NCI-H2196 treated with DMSO at 0.1 percent for 48 hours (cell line): Measurements from ENCODE around the gene NET1.
"Not testable (repeated sequence)": the region's sequence is repeated elsewhere in the genome, so short reads cannot be mapped to it uniquely, and the experiment has no call there.

Experiments used
- DNase-seq: peaks from one replicate; lab custom pipeline; 2025; ENCODE audit not compliant: unreplicated experiment; lab: John Stamatoyannopoulos, UW

NET1 gene

DNA sequence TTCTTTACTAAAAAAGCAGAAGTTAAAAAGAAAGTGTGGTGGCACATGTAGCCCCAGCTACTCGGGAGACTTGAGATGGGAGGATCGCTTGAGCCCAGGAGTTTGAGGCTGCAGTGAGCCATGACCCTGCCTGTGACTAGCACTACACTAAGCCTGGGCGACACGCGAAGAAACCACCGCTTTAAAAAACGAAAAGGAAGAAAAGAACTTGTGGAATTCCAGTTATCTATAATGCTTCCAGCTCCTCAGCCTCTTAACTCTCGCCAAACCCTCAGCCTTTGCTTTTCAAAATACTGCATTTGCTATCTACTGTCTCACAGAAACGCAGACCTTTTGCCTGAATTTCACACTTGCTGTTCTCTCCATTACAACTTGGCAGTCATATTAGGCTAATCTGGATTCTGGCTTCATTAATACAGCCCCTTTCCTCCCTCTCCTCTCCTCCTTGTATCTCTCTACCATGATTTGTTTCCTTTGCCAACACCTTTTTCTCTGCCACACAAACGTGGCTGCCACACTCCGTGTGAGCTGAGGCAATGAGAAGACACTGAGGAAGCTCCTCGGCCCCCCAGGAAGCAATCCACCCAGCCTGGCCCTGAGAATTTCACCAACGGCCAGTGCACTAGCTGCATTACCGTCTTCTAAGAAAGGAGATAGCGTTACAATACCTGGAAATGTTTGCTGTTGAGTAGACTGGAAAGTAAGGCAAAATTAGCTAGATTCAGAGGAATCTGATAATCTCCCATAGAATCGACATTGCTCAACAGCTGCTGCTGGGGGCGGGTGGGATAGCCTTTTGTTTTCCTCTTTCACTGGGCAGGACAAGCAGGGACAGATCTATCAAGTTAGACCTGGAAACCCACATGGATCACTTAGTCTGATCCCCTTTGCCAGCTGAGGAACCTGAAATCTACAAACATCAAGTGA, 49.8 kb downstream of the NET1 start:
- no peak for DNase-seq

DNA sequence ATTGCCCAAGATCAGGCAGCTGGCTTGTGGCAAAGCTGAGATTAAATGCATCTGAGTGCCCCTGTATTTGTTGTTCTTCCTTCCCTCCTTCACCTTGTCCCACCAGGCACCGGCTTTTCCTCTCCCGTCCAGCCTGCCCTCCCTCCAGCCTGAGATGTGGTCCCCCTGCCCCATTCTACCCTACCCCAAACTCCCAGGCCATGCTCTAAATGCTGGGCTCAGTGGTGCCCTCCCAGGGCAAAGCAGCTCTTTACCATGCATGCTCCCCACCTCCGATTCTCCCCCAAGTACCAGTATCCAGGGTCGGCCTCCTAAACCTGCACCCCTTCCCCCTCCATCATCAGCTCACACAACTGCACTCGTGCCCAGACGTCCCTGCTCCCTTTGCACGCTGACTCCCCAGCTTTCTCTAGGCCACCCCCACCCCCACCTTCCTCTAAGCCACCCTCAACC, 50.5 kb downstream of the NET1 start:
- no peak for DNase-seq

DNA sequence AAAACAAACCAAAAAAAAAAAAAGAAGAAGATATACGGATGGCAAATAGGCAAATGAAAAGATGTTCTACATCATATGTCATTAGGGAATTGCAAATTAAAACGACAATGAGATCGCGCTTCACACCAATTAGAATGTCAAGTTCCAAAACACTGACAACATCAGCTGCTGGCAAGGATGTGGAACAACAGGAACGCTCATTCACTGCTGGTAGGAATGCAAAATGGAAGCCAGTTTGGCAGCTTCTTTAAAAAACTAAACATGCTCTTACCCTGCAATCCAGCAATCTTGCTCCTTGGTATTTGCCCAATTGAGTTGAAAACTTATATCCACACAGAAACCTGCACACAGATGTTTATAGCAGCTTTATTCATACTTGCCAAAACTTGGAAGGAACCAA, 52.2 kb downstream of the NET1 start:
- no peak for DNase-seq

DNA sequence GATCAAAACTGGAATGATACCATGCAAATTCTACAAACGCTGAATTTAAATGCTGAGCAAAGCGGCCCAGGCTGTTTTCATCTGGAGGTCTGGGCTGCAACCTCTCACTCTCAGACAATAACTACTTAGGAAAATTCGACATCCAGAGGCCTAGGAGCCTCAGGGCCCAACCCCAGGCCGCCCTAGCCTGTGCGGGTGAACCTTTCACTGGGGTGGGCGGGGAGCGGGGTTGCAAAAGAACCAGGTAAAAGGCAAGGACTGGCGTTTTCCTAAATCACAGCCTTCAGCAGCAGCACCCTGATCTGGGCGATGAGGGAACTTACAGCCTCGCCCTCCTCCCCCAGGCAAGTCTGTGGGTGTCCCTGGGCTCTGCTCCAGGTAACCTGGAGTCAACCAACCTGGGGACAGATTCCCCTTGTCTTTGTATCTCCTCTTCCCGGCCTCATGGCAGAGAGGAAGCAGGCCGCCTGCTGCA, 53.7 kb downstream of the NET1 start:
- no peak for DNase-seq

DNA sequence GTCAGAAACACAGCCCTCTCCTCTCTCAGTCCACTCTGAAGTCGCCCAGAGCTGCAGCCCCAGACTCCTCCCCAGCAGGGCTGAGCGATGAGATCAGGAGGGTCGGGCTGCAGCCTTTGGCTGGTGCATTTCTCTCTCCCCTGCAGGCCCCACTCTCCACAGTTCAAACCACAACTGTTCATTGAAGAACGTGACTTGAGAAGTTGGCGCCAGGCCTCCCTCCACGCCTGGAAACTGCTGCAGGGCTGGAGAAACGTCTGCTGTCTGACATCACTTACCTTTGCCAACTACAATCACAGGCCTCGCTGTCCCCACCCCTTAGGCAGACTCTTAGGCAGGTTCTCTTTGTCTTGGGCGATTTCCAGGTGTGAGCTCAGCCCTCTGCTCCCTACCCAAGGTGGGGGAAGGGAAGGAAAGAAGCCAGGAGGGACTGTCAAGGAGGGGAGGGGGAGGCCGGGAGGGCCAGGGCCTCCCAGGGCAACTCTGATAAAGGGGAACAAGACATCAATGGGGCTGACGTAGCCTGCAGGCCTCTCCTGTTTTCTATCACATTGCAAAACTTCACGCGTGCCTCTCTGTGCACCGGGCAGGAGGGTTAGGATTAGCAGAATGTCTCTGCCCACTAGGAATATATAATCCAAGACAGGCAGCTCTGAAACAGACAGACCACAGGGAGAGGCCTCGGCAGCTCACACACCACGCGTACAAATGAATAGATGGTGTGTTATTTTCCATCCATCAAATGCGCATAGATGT, 54.3 kb downstream of the NET1 start:
- peak; percentile 80 for DNase-seq

DNA sequence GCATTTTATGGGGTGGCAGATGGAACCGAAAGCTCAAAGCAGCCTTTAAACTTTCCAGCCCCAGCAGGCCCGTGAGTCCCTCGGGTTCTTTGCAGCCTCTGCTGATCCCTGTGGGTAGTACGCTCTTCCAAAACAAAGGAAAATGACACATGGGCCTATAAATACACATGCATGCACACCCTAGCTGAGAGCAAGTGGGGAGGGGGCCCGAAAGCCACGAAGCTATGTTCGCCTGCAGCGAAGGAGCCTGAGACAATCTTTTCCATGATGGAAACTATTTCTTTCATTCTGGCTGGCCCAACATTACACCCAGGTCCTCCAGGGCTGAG, 54.8 kb downstream of the NET1 start:
- DNase-seq, result no peak

DNA sequence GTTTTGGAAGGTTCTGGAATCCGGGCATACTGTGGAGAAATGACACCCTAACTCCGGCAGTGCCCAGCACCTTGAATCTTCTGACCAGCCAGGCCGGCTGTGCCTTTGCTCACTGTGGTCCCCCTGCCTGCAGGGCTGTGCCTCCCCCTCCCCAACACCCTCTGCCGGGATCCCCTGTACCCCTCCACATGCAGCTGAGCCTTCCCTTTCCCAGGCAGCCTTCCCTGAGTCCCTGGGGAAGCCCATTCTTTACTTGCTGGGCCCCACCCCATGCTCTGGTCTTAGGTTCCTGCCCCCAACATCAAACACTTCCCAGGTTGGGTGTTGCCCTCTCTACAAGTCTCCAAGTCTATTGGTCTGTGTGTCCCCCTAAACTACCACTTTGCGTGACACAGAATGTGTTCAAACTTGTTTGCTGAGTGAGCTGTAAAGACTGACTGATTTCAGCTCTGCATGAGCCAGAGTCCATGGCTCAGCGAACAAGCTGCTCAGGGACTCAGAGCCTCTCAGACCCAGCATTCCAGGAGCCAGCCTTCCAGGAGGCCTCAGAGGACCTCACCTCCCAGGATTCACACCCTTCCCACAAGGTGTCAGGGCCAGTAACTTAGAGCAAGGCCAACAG, 55.4 kb downstream of the NET1 start:
- no peak for DNase-seq

DNA sequence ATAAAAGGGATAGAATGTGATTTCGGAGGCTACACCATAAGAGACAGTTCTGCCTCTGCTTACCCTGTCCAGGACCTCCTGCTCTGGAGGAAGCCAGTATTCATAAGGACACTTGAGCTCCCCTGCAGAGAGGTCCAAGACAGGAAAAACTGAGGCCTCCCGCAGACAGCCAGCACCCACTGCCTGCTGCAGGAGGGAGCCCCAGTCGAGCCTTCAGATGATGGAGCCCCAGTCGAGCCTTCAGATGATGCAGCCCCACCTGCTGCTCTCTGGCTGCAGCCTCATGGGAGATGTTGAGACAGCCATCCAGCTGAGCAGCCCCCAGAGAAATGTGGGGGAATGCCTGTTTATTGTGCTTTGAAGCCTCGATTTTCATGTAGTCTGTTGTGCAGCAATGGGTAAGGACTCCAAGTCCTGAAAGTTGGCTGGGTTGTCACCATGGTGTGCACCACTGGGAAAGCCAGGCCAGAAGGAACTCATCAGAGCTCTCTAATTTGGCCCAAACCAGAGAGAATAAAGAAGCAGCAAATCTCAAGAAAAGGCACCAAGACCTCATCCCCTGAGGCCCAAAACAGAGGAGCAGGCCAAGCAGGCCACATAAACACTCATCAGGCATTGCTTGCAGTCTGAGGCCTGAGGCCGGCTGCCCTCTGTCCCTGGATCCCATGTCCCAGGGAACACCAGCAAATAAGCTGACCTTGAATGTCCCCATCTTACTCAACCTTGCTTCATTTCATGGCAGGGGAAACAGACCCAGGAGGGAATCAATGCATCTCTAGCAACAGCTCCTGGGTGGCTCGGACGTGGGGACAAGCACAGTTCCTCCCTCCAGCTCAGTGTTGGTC, 56.1 kb downstream of the NET1 start:
- DNase-seq, result no peak

DNA sequence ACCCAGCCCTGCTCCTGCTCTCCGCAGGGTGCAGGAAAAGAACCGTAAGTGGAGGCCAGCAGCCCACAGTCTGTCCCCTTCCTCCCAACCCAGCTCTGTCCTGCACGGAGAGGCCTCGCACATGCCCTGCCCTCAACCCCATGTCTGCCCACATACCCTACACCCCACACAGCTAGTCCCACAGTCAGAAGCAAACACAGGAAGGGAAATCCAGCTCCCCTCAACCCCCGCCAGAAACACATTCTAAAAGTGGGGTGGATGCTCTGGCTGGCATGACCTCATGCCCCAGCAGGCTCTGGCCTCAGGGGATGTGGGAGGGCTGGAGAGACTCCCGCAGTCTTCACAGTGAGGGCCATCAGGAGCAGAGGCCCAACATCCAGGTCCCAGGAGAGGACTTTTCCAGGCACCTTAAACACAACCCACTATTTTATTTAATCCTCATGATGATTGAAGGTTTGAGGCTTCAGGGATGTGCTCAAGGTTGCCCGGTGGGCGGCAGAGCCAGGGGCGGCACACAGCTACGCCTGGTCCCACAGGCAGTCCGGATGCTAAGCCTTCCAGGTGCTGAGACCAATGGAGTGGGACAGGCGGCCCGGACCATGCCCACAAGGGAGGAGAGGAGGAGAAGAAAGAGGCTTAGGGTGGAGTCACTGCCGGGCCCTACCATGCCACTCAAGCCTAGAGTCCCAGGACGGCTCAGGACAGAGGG, 57.1 kb downstream of the NET1 start:
- no peak for DNase-seq

DNA sequence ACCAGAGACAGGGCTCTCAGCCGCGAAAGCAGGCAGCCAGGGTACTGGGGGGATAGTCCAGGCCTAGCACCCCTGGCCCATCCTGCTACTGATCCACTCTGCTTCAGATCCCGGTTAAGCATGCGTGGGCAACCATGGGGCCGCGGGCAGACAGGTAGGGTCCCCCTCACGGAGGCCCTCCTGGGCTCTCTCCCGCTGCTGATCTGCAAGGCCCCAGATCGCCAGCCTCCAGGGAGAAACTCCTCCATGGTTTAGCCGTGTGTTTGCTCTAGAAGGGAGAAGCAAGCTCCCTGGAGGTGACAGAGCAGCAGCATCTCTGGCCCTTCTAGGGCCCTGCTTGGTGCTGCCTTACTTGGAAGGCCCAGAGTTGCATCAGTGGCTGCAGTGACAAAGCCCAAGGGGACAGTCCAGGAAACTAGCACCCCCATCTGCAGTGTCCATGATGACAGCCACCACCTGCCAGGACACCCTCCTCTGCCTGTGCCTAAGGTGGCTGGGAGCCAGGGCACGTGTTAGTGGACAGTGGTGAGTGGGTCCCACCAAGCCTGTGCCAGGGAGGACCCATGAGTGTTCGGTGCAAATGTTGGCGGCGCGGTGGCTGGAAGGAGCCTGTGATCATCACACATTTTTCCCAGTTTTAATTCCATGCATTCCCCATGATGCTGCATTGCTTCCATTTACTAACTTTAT, 57.9 kb downstream of the NET1 start:
- no peak for DNase-seq

DNA sequence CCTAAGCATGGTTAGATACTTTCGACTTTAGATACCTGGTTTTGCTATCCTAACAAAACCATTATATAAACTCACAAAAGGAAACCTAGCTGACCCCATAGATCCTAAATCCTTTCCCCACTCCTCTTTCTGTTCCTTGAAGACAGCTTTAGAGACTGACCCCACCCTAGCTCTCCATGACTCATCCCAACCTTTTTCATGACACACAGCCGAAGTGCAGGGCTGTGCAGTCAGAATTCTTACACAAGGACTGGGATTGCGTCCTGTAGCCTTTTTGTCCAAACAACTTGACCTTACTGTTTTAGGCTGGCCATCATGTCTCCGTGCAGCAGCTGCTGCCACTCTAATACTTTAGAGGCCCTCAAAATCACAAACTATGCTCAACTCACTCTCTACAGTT, 62.3 kb downstream of the NET1 start:
- not testable (repeated sequence) for DNase-seq

DNA sequence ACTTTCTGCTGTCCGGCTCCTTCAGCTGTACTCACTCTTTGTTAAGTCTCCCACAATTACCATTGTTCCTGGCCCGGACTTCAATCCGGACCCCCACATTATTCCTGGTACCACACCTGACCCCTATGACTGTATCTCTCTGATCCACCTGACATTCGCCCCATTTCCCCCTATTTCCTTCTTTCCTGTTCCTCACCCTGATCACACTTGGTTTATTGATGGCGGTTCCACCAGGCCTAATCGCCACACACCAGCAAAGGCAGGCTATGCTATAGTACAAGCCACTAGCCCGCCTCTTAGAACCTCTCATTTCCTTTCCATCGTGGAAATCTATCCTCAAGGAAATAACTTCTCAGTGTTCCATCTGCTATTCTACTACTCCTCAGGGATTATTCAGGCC, 62.7 kb downstream of the NET1 start:
- not testable (repeated sequence) for DNase-seq

DNA sequence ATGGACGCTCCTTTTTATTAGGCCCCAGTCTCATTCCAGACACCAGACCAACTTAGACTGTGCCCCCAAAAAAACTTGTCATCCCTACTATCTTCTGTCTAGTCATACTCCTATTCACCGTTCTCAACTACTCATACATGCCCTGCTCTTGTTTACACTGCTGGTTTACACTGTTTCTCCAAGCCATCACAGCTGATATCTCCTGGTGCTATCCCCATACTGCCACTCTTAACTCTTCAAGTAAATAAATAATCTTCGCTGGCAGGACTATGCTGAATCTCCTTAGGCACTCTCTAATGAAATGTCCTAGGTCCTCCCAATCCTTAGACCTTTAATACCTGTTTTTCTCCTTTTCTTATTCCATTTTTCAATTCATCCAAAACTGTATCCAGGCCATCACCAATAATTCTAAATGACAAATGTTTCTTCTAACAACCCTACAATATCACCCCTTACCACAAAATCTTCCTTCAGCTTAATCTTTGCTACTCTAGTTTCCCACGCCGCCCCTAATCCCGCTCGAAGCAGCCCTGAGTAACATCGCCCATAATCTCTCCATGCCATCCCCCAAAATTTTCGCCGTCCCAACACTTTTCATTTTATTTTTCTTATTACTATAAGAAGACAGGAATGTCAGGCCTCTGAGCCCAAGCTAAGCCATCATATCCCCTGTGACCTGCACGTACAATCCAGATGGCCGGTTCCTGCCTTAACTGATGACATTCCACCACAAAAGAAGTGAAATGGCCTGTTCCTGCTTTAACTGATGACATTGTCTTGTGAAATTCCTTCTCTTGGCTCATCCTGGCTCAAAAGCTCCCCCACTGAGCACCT, 63.8 kb downstream of the NET1 start:
- not testable (repeated sequence) for DNase-seq

DNA sequence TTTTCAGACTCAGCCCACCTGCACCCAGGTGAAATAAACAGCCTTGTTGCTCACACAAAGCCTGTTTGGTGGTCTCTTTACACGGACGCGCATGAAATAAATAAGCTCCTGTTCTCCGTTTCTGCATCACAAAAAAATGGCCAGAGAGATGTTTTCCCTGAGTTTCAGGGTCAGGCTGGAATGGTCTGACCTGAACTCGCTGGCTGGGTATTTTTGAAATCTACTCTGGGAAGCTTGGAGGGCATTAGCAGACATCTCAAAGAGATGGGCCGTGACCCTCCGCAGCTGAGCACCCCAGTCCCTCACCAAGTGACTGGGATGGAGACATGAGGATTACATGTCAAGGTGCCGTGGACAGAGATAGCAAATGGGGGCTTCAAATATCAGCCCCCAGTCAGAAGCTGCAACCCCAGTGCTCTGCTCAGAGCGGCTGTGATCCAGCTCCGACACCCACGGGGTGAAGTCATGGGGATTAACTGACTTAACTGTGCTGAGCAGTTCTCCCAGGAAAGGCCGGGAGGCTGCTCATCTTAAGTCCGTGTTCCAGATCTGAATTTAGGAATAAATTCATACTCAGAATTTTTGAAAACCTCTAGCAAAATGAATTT, 64.7 kb downstream of the NET1 start:
- no peak for DNase-seq

DNA sequence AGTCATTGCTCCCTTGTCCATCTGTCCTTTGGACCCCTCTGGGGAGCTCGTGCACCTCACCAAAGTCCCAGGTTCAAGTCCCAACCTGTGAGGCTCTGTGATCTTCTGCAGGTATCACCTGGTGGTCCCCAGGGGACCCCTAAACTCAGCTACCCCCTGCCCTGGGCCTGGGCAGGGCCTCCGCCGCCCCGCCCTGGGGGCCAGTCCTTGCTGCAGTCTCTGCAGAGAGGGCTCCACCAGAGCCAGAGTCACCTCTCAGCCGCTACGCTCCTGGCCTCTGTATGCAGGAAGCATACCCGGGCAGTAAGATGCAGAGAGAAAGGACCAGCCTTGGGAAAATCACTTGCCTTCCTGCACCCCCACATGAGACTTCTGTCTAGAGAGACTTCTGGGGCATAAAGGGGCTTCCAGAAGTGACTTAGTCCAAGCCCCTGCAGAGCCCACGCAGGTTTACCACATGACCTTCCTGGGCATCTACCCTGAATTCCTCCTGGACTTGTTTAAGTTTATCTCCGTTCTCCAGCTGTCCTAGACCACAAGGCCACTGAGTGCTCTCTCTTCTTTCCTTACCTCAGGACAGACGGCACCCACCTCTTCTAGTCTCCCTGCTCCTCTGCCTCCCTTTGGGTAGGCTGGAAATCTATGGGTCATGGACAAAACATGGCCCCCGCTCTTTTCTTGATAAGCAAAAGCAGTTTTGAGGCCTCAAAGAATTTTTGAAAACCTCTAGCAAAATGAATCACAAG, 65.8 kb downstream of the NET1 start:
- DNase-seq, result no peak

DNA sequence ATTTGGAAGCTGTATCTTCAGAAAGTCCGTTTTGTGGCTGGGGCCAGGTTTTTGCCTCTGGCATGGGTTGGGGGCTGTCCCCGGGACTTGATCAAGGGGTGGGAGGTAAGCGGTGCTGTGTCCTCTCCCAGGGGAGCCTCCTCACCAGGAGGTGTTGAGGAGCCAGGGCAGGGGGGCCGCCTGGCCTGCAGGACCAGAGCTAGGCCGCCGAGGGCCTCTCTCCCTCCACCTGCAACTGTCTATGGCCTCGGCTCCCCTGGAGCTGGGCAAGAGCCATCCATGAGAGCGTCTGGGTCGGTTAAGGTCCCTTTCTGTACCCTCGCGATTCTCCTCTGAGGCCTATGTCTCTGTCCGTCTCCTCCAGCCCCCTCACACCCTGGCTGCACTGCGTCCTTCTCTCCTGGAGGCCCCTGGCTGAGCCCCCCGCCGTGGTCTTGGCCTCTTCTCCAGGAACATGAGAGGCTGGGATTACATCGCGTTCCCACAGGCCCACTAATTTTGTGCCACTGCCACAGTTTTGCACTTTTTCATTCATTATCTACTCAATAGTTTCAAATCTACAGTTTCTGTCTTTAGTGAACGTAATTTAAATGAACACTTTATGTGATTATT, 66.4 kb downstream of the NET1 start:
- DNase-seq, result no peak

DNA sequence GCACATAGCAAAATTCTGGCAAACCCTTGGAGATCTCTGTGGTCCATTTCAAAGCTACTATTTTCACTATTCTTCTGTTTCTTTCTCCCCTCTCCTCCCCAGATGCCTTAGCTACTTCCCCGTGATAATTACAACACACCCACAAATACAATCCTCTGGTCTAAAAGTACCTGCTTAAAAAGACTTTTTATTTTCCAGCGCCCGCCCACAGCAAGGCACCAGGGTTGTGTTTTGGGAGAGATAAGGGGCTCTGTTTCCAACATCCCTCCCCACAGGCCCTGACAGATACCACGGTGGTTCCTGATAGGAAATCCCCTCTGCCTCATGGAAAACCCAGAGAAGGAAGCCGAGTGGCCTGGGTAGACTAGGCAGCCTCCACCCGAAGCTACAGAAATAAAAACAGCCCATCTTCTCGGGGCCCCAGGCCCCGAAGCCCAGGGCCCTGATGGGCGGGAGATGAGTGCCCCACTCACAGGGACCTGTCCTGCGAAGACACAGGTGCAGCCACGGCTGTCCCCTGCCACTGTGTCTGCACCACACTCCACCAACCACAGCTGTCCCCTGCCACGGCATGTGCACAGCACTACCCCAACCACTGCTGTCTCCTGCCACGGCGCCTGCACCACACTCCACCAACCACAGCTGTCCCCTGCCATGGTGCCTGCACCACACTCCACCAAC, 67.3 kb downstream of the NET1 start:
- DNase-seq, result no peak
